ENCODE measurements around the gene RNF220.

DNA sequence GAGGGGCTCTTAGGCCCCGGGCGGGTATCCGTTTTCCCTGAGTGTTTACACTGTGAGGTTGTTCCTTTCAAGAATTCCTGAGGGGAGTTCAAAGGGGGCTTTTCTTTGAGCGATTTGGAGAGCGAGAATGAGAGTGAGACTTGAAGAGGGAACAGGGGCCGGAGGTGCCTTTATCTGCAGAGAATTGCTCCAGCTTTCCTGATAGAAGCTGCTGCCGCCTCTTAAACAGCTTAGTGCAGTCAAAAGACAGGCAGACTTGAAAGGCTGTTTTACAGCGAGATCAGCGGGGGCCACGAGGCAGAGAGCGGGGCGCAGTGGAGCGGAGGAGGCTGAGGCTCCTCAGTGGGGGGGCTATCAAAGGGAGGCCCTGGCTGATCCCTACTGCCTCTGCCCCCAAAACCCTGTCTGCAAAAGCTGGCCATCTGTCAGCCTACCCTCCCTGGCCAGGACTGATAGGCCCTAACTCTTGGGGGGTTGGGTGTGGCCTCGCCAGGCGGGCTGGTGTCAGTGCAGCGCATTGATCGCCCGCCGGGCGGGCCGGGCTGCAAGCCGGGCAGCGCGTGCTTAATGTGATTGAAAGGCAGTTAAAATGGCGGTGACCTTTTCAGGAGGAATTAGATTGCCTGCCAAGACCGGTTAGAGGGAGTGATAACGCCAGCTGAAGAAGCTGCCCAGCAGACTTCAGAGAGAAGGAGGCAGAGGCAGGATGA, 232.8 kb downstream of the RNF220 start:
- TF ChIP-seq EZH2 (IDR thresholded peaks at IDR 0.05; ENCODE audit: insufficient read depth, poor library complexity, severe bottlenecking) (no peak), EZH2phosphoT487 (IDR thresholded peaks at IDR 0.05; ENCODE audit: insufficient read depth, low read depth) (no peak)
